Neuronal stem cell (in vitro differentiated cells): ENCODE results near the gene RAP1GAP.
A peak's percentile ranks its signal among the peaks of the same experiment; 100 is the strongest.

Experiments used
- DNase-seq: peaks from one replicate; pipeline ENCODE4 v3.0.0-alpha.2; 2013; ENCODE audit warnings: low spot score
- H2AFZ ChIP-seq: one replicate; pipeline ENCODE4 v1.6.1; 2013; ENCODE audit warnings: mild to moderate bottlenecking, low read length, inconsistent platforms
- H2AK5ac ChIP-seq: 2 replicates; pipeline ENCODE4 v1.6.1; 2013; ENCODE audit warnings: low read depth, mild to moderate bottlenecking, inconsistent platforms, low read length, moderate library complexity, mixed read lengths
- H2BK120ac ChIP-seq: 2 replicates; pipeline ENCODE4 v1.6.1; 2013; ENCODE audit warnings: low read depth, mild to moderate bottlenecking, inconsistent platforms, low read length, moderate library complexity, mixed read lengths
- H2BK12ac ChIP-seq: one replicate; pipeline ENCODE4 v1.6.1; 2013; ENCODE audit warnings: low read length, inconsistent platforms
- H2BK15ac ChIP-seq: 2 replicates; pipeline ENCODE4 v1.6.1; 2013; ENCODE audit warnings: mild to moderate bottlenecking, low read length, inconsistent platforms, mixed read lengths
- H2BK5ac ChIP-seq: one replicate; pipeline ENCODE4 v1.6.1; 2013; ENCODE audit warnings: inconsistent platforms, mild to moderate bottlenecking, low read length, moderate library complexity
- H3K14ac ChIP-seq: one replicate; pipeline ENCODE4 v1.6.1; 2013; ENCODE audit warnings: low read length, inconsistent platforms
- H3K18ac ChIP-seq: 2 replicates; pipeline ENCODE4 v1.6.1; 2013; ENCODE audit warnings: low read length, inconsistent platforms
- H3K23ac ChIP-seq: 2 replicates; pipeline ENCODE4 v1.6.1; 2013; ENCODE audit warnings: low read depth, mild to moderate bottlenecking, mixed read lengths, low read length, inconsistent platforms; ENCODE audit not compliant: poor library complexity
- H3K27ac ChIP-seq: replicated peaks from 3 replicates; pipeline ENCODE4 v1.5.1; 2013; ENCODE audit warnings: low read length, inconsistent platforms
- H3K27me3 ChIP-seq, 3 experiments: 2 replicates each; pipeline ENCODE4 v1.6.1; 2013; ENCODE audit warnings: low read length in 3 of 3, mild to moderate bottlenecking in 2 of 3, inconsistent platforms in 1 of 3, low read depth in 1 of 3, mixed read lengths in 1 of 3, moderate library complexity in 1 of 3; ENCODE audit not compliant: control insufficient read depth in 3 of 3, insufficient read depth in 3 of 3
- H3K36me3 ChIP-seq, 2 donors: replicated peaks in 1 of 2; 2 replicates each; pipeline ENCODE4 v1.6.1; 2013; ENCODE audit warnings: low read length in 2 of 2; ENCODE audit not compliant: control insufficient read depth in 2 of 2, insufficient read depth in 2 of 2
- H3K4ac ChIP-seq: 2 replicates; pipeline ENCODE4 v1.6.1; 2013; ENCODE audit warnings: inconsistent platforms, mild to moderate bottlenecking, low read length, moderate library complexity
- H3K4me1 ChIP-seq, 2 donors: 1 replicate in 1 of 2; 2 replicates in 1 of 2; pipeline ENCODE4 v1.6.1; 2013; ENCODE audit warnings: low read length in 2 of 2, low read depth in 1 of 2; ENCODE audit not compliant: control insufficient read depth in 2 of 2, insufficient read depth in 1 of 2
- H3K4me2 ChIP-seq: one replicate; pipeline ENCODE4 v1.6.1; 2013; ENCODE audit warnings: mild to moderate bottlenecking, low read length, inconsistent platforms; ENCODE audit not compliant: insufficient read depth, poor library complexity, severe bottlenecking
- H3K4me3 ChIP-seq, 2 donors: 2 replicates each; pipeline ENCODE4 v1.5.1; 2013; ENCODE audit warnings: low read length in 2 of 2, mild to moderate bottlenecking in 2 of 2, inconsistent platforms in 1 of 2, moderate library complexity in 1 of 2
- H3K79me1 ChIP-seq: one replicate; pipeline ENCODE4 v1.6.1; 2013; ENCODE audit warnings: low read depth, mild to moderate bottlenecking, inconsistent platforms, low read length, moderate library complexity
- H3K9ac ChIP-seq: one replicate; pipeline ENCODE4 v1.6.1; 2013; ENCODE audit warnings: mild to moderate bottlenecking, low read depth, low read length, inconsistent platforms; ENCODE audit not compliant: poor library complexity
- H3K9me3 ChIP-seq, 2 donors: replicated peaks in 1 of 2; 2 replicates each; pipeline versions ENCODE3 to v1.6.1; 2013; ENCODE audit warnings: low read length in 2 of 2, mild to moderate bottlenecking in 2 of 2, inconsistent platforms in 1 of 2, low read depth in 1 of 2, mixed read lengths in 1 of 2, moderate library complexity in 1 of 2; ENCODE audit not compliant: control insufficient read depth in 2 of 2, insufficient read depth in 1 of 2
- H4K8ac ChIP-seq: one replicate; pipeline ENCODE4 v1.6.1; 2013; ENCODE audit warnings: low read depth, mild to moderate bottlenecking, inconsistent platforms, low read length, moderate library complexity
- H4K91ac ChIP-seq: one replicate; pipeline ENCODE4 v1.6.1; 2013; ENCODE audit warnings: low read length, low read depth, mild to moderate bottlenecking, inconsistent platforms; ENCODE audit not compliant: poor library complexity
- WGBS, 2 donors: extraction: QIAGEN DNeasy Blood & Tissue Kit; methylation state at CpG; one replicate each; pipeline ENCODE4 v1.1.7; 2013; ENCODE audit warnings: missing lambda C conversion rate in 2 of 2, mixed read lengths in 1 of 2; ENCODE audit not compliant: insufficient read length in 2 of 2, insufficient replicate concordance in 1 of 2; ENCODE audit errors: extremely low coverage in 2 of 2; 5-methylcytosine and 5-hydroxymethylcytosine counted together

RAP1GAP gene

GRCh38 chr1:21662426-21663247, 6.5 kb downstream of the RAP1GAP start:
- Histone ChIP-seq H2AK5ac (peak overlapping the region; percentile 38), H3K4me1 (peaks cover 4 to 19% of the 10 kb centered on the region in 2 donors), H3K14ac (no peak overlapping the region), H3K4me2 (no peak overlapping the region), H3K18ac (peak overlapping the region; percentile 5), H3K9me3 (no peaks in the 10 kb centered on the region), H2BK120ac (no peak overlapping the region), H4K91ac (no peak overlapping the region), H2BK15ac (no peak overlapping the region), H3K79me1 (no peaks in the 10 kb centered on the region), H2BK5ac (no peak overlapping the region), H3K27me3 (peaks cover 2 to 76% (median 19%) of the 10 kb centered on the region in 3 experiments), H3K4me3 (no peak overlapping the region), H3K4ac (no peak overlapping the region), H3K27ac (no peak overlapping the region), H3K23ac (peak overlapping the region; percentile 25), H2AFZ (no peak overlapping the region), H3K36me3 (no peaks in the 10 kb centered on the region), H4K8ac (no peak overlapping the region), H3K9ac (no peak overlapping the region), H2BK12ac (no peak overlapping the region)
- DNase-seq: no peak
- no CpG with 5 or more reads among the region's 6 CpGs for WGBS, 2 donors

DNA sequence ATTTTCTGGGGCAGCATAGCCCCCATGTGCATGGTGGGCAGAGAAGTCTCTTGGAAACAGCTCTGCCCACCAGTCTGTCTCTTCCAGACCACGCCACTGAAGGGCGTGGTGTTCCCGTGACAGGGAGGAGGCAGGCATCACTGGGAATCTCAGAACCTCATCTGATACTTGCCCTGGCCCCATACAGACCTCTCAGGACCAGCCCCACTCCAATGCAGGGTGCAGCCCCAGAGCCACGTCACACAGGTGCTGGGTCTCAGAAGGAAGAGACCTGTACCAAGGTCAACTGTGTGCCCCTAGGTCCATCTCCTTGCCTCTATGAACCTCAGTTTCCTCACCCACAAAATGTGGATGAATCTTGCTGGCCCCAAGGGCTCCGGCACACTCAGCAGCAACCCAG, 7.3 kb downstream of the RAP1GAP start:
- H3K4me1 ChIP-seq: peaks cover 4 to 12% of the 10 kb centered on the region in 2 donors
- H2AFZ ChIP-seq: no peak overlapping the region
- H4K91ac ChIP-seq: no peak overlapping the region
- no peak overlapping the region for H3K27ac ChIP-seq
- H3K36me3 ChIP-seq: no peaks in the 10 kb centered on the region
- no peak overlapping the region for H2BK5ac ChIP-seq
- no peak overlapping the region for H3K4ac ChIP-seq
- H3K27me3 ChIP-seq: peaks cover 2 to 76% (median 17%) of the 10 kb centered on the region in 3 experiments
- DNase-seq: no peak
- H3K4me2 ChIP-seq: no peak overlapping the region
- H2BK120ac ChIP-seq: no peak overlapping the region
- H3K79me1 ChIP-seq: no peaks in the 10 kb centered on the region
- WGBS, 2 donors: no CpG with 5 or more reads among the region's 5 CpGs
- no peak overlapping the region for H4K8ac ChIP-seq
- H3K9ac ChIP-seq: no peak overlapping the region
- H3K9me3 ChIP-seq: no peaks in the 10 kb centered on the region
- H3K18ac ChIP-seq: no peak overlapping the region
- no peak overlapping the region for H2BK15ac ChIP-seq
- H3K4me3 ChIP-seq: no peak overlapping the region
- no peak overlapping the region for H3K23ac ChIP-seq
- no peak overlapping the region for H3K14ac ChIP-seq
- H2BK12ac ChIP-seq: no peak overlapping the region
- no peak overlapping the region for H2AK5ac ChIP-seq

- H3K9ac ChIP-seq: no peak overlapping the region
- no peak overlapping the region for H3K4me2 ChIP-seq
- H3K4me1 ChIP-seq: peaks cover 3 to 6% of the 10 kb centered on the region in 2 donors
- no peak overlapping the region for H3K27ac ChIP-seq
- no peak overlapping the region for H2AFZ ChIP-seq
- no peak overlapping the region for H3K4me3 ChIP-seq
- H3K14ac ChIP-seq: no peak overlapping the region
- H2BK5ac ChIP-seq: no peak overlapping the region
- no peaks in the 10 kb centered on the region for H3K36me3 ChIP-seq
- H2BK12ac ChIP-seq: no peak overlapping the region
- no peaks in the 10 kb centered on the region for H3K9me3 ChIP-seq
- H3K23ac ChIP-seq: no peak overlapping the region
- no peak overlapping the region for H3K18ac ChIP-seq
- no peak overlapping the region for H2BK120ac ChIP-seq
- H4K8ac ChIP-seq: no peak overlapping the region
- no peak overlapping the region for H4K91ac ChIP-seq
- no peak for DNase-seq
- peaks cover 2 to 68% (median 17%) of the 10 kb centered on the region in 3 experiments for H3K27me3 ChIP-seq
- no peak overlapping the region for H2AK5ac ChIP-seq
- H2BK15ac ChIP-seq: no peak overlapping the region
- WGBS, 2 donors: no CpG with 5 or more reads among the region's 4 CpGs
- H3K79me1 ChIP-seq: no peaks in the 10 kb centered on the region
- no peak overlapping the region for H3K4ac ChIP-seq
Observed at GRCh38 chr1:21659924-21660326, 9.2 kb downstream of the RAP1GAP start.

- peak overlapping the region; percentile 72 for H2AFZ ChIP-seq
- H3K4me1 ChIP-seq: peaks cover 3 to 6% of the 10 kb centered on the region in 2 donors
- WGBS, 2 donors: no CpG with 5 or more reads among the region's 64 CpGs
- no peak overlapping the region for H3K4ac ChIP-seq
- no peak overlapping the region for H3K18ac ChIP-seq
- no peak overlapping the region for H2BK15ac ChIP-seq
- H2AK5ac ChIP-seq: no peak overlapping the region
- no peaks in the 10 kb centered on the region for H3K36me3 ChIP-seq
- H3K23ac ChIP-seq: no peak overlapping the region
- H4K8ac ChIP-seq: no peak overlapping the region
- peaks cover 2 to 62% (median 17%) of the 10 kb centered on the region in 3 experiments for H3K27me3 ChIP-seq
- H3K4me2 ChIP-seq: peak overlapping the region; percentile 63
- no peaks in the 10 kb centered on the region for H3K79me1 ChIP-seq
- no peak overlapping the region for H4K91ac ChIP-seq
- H3K9ac ChIP-seq: peak overlapping the region; percentile 50
- no peaks in the 10 kb centered on the region for H3K9me3 ChIP-seq
- H2BK12ac ChIP-seq: no peak overlapping the region
- H3K14ac ChIP-seq: no peak overlapping the region
- no peak overlapping the region for H3K27ac ChIP-seq
- peak; percentile 85 for DNase-seq
- peak overlapping the region in 1 of 2 donors; percentile 20 for H3K4me3 ChIP-seq
- no peak overlapping the region for H2BK120ac ChIP-seq
- no peak overlapping the region for H2BK5ac ChIP-seq
Observed at GRCh38 chr1:21659099-21659923, 9.8 kb downstream of the RAP1GAP start.
